AG04450 (cell line): ENCODE data around the gene ZNF516. TPM values are rescaled to one million over a fixed set of nuclear protein-coding genes. Genes with fewer than 3 reads are reported as not detected.

Source experiments
- CTCF ChIA-PET: fragments of 300-600, 350-600 bp; formaldehyde crosslinking; extraction: SDS; loops from one replicate; lab custom pipeline; 2022; ENCODE audit warnings: antibody characterized with exemption, inconsistent platforms; lab: Charles Lee
- POLR2A ChIA-PET: fragments of 350-600 bp; formaldehyde crosslinking; extraction: SDS; loops from one replicate; lab custom pipeline; 2021; ENCODE audit warnings: antibody characterized with exemption, inconsistent platforms; lab: Yijun Ruan, JAX
- DNase-seq: peaks from one replicate; pipeline ENCODE4 v3.0.0-alpha.2; 2011; ENCODE audit warnings: low read depth, low spot score
- H3K27ac ChIP-seq: one replicate; pipeline ENCODE4 v1.5.1; 2012; ENCODE audit warnings: low read depth, low read length, control low read depth
- H3K27me3 ChIP-seq: one replicate; pipeline ENCODE4 v1.6.0; 2012; ENCODE audit warnings: low read length; ENCODE audit not compliant: control insufficient read depth, insufficient read depth
- H3K4me3 ChIP-seq: 2 replicates; pipeline ENCODE4 v1.5.1; 2011; ENCODE audit warnings: mild to moderate bottlenecking, low read depth, low read length, control low read depth
- H3K9me3 ChIP-seq: 2 replicates; pipeline ENCODE4 v1.5.1; 2012; ENCODE audit warnings: low read length; ENCODE audit not compliant: control insufficient read depth, insufficient read depth
- polyA plus RNA-seq: library from polyadenylated mRNA; depleted of rRNA; stranded (reverse); fragments of >200 nt; gene quantifications from 2 replicates; pipeline ENCODE4 v1.2.3, GENCODE V29; 2011
- TF ChIP-seq, protein P1 (sequence below): IDR thresholded peaks from 2 replicates; pipeline ENCODE4 v1.5.1; 2011; ENCODE audit warnings: low read depth, low read length, control low read depth, inconsistent platforms

Gene ZNF516
- polyA plus RNA-seq, 1 experiment = 15.5 TPM

DNA sequence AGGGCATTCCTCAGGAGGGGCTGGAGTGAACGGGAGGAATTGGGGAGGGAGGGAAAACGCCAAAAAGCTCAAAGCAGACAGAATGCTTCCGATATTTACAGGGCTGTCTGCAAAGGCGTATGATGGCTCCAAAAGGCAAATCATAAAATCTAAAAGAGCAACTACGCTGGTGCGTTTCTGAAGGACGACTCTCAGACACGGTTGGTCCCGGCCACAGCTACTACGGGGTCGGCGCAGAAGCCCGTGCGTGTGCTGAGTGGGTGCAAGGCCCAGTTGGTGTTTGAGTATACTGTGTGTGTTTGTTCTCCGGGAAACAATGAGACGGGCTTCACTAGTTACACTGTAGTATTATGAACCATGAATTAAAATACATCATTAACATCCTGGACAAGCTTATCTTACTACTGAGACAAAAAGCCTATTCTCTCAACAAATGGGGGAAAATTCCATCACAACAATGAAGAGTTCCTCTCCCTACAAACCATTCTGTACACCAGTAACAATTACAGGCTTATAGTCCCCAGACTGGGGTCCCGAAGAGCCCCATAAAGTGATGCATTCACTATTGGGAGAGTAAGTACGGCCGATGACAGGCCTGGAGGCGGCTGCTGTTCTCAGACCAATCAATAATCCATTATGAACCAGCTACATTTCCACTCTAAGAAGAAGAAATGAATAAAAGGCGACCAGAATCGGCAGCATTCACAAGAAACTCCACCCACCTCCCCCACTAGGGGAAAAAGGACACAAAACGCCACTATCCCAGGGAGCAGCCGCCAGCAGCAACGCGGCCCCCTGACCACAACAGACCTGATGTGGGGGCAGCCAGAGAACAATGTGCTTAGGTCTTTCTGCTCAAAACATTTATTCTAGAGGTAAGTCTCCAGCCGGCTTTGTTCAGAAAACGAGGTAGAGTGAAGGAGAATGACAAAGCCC lies 43.4 kb downstream of the ZNF516 start:
- TF ChIP-seq, protein P1, sequence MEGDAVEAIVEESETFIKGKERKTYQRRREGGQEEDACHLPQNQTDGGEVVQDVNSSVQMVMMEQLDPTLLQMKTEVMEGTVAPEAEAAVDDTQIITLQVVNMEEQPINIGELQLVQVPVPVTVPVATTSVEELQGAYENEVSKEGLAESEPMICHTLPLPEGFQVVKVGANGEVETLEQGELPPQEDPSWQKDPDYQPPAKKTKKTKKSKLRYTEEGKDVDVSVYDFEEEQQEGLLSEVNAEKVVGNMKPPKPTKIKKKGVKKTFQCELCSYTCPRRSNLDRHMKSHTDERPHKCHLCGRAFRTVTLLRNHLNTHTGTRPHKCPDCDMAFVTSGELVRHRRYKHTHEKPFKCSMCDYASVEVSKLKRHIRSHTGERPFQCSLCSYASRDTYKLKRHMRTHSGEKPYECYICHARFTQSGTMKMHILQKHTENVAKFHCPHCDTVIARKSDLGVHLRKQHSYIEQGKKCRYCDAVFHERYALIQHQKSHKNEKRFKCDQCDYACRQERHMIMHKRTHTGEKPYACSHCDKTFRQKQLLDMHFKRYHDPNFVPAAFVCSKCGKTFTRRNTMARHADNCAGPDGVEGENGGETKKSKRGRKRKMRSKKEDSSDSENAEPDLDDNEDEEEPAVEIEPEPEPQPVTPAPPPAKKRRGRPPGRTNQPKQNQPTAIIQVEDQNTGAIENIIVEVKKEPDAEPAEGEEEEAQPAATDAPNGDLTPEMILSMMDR = no peak
- Histone ChIP-seq H3K27ac (peak overlapping the region; percentile 93), H3K9me3 (no peaks in the 10 kb centered on the region), H3K27me3 (no peaks in the 10 kb centered on the region), H3K4me3 (peak overlapping the region; percentile 62)
- ChIA-PET POLR2A (interaction anchor here (0.5 to 1.6 kb wide), 3 partner anchors 9 to 214 kb away, joined by 3 to 5 read pairs (median 4); no protein-coding TSS in a partner anchor), CTCF (interaction anchor here (1.3 kb wide), 1 partner anchor 53 kb away, joined by 5 read pairs; no protein-coding TSS in a partner anchor)
- no peak for DNase-seq

DNA sequence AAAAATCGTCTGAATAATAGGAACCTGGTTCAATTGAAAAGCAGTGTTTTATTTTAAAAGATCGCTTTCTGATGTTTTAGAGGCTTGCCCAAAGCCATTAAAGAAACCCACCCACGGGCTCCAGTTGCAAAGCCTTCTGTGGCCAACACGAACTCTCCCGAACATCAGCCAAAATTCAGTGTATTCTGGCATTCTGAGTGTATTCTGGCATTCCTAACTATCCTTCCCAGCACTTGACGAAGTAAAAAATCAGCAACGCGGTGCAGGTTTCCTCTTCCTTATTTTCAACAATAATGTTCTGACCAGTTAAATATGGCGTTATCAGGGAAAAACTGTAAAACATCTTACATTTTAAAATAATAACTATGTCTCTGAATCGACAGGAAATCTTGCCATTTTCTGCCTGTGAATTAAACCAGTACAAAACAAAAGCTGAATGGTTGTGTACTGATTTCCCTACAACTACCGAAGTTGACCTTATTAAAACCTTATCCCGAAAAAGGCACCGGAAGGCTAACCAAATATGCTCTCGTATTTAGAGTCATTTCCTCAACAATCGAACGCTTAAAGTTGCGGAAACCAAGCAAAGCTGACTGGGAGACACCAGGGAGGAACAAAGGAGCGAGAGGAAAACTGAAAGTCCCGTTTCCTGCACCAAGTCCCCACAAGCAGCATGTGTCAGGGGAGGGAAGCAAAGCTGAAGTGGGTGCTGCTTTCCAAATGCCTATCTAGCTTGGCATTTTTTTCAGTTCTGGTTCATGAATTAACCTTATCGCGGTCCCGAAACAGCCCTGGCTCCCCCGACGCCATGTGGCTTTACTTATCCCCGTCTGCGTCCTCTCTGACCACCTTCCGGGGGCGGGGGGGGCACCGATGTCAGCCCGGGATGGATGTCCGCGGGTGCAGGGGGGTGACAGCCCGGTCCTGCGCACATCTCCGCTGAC lies 44.3 kb downstream of the ZNF516 start:
- TF ChIP-seq, protein P1 = no peak
- Histone ChIP-seq H3K27ac (peak overlapping the region; percentile 93), H3K4me3 (peak overlapping the region; percentile 62), H3K27me3 (no peaks in the 10 kb centered on the region), H3K9me3 (no peaks in the 10 kb centered on the region)
- DNase-seq = peak; percentile 16
- ChIA-PET CTCF (interaction anchor here (0.5 to 1.3 kb wide), 2 partner anchors 52 to 207 kb away, joined by 3 to 5 read pairs; no protein-coding TSS in a partner anchor), POLR2A (interaction anchor here (1.2 to 1.6 kb wide), 2 partner anchors 10 to 28 kb away, joined by 3 to 4 read pairs; no protein-coding TSS in a partner anchor)

DNA sequence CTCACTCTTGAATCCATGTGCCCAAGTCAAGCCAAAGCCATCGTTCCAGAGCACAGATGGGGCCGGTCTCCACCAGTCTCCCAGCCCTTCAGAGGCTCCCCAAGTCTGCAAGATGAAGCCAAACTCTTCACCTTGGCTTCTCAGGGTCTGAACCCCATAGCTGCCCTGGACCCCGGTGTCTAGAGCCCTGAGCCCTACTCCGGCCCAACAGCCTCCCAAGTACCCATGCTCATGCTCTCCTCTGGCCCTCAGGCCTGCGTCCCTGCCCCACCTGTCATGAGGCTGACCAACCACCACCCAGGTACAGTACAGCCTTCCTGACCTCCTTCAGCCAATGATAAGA lies 46.0 kb downstream of the ZNF516 start:
- H3K9me3 ChIP-seq = no peaks in the 10 kb centered on the region
- no peak for DNase-seq
- H3K27me3 ChIP-seq = no peaks in the 10 kb centered on the region
- CTCF ChIA-PET = interaction anchor here (0.5 to 1.1 kb wide), 2 partner anchors 23 to 238 kb away, joined by 3 read pairs; no protein-coding TSS in a partner anchor
- POLR2A ChIA-PET = no interaction called here
- TF ChIP-seq, protein P1 = no peak
- no peak overlapping the region for H3K27ac ChIP-seq
- no peak overlapping the region for H3K4me3 ChIP-seq

DNA sequence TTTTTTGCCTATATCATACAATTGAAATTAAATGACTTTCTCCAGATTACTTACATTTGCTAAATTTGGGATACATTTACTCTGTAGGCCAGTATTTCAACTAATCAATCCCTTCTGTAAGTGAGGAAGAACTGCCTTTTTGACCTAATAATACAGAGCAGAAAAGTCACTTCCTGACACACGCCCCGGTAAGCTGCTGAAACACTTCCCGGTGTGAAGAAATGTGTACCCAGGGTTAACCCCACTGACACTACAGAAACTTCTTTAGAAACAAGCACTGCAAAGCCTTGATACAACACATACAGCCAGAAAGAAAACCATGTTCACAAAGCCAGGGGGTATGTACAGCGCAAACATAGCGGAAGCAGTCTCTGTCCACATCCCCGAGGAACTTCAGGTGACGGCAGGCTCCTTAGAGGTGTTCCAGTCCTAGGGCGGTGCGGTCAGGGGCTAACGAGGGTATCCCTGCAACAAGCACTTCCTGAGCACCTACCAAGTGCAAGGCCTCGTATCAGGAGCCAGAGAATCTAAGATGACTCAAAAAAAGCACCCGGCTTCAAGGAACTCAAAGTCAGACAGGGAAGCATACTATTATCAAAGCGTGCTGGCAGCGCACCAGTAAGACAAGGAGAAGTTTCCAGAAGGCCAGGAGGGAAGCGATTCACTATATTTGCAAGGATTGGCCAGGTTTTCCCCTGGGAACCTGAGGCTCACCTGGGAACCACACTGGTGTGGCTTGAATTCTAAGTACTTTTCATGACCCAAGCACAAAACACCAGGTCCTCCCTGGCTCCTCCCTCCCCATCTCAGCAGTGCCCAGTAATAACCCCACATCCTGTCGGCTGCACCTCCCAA lies 46.6 kb downstream of the ZNF516 start:
- H3K4me3 ChIP-seq = no peak overlapping the region
- no peak overlapping the region for H3K27ac ChIP-seq
- DNase-seq = no peak
- no peaks in the 10 kb centered on the region for H3K27me3 ChIP-seq
- ChIA-PET CTCF (no interaction called here), POLR2A (no interaction called here)
- TF ChIP-seq, protein P1 = no peak
- no peaks in the 10 kb centered on the region for H3K9me3 ChIP-seq
